Naive thymus-derived CD4-positive, alpha-beta T cell (primary cell): ENCODE results near the gene TEX101. TPM values are rescaled to one million over a fixed set of nuclear protein-coding genes. Genes with fewer than 3 reads are reported as not detected.

Experiments
- ATAC-seq: fragments of 150-1000 bp; cut with Tn5 transposase; 2 replicates; pipeline ENCODE4 v1.10.0; 2021; ENCODE audit warnings: mild to moderate bottlenecking, moderate library complexity
- CTCF ChIA-PET: fragments of 350-600 bp; sonication (Branson Sonifier 250); formaldehyde crosslinking; loops from one replicate; lab custom pipeline; 2021; ENCODE audit warnings: antibody characterized with exemption; lab: Charles Lee
- POLR2A ChIA-PET: fragments of 350-600 bp; sonication (Branson Sonifier 250); formaldehyde crosslinking; loops from one replicate; lab custom pipeline; 2021; ENCODE audit warnings: antibody characterized with exemption, inconsistent platforms; lab: Charles Lee
- DNase-seq, 9 donors: peaks; one replicate each; pipeline versions ENCODE4 v3.0.0 to v3.0.0-alpha.2; 2020 to 2022; ENCODE audit warnings: mixed read lengths in 1 of 9
- H3K27ac ChIP-seq: one replicate; pipeline ENCODE4 v1.7.0; 2013; ENCODE audit warnings: mild to moderate bottlenecking, low read depth, low read length, moderate library complexity
- H3K27me3 ChIP-seq, 2 donors: one replicate each; pipeline ENCODE4 v1.7.0; 2013; ENCODE audit warnings: low read length in 2 of 2, mild to moderate bottlenecking in 2 of 2, moderate library complexity in 2 of 2; ENCODE audit not compliant: control insufficient read depth in 2 of 2, insufficient read depth in 2 of 2
- H3K36me3 ChIP-seq, 3 experiments: 1 replicate in 2 of 3; 2 replicates in 1 of 3; pipeline ENCODE4 v1.7.0; 2013; ENCODE audit warnings: low read length in 3 of 3, mild to moderate bottlenecking in 3 of 3, moderate library complexity in 1 of 3; ENCODE audit not compliant: insufficient read depth in 3 of 3, control insufficient read depth in 2 of 3
- H3K4me1 ChIP-seq, 2 donors: one replicate each; pipeline ENCODE4 v1.7.0; 2013; ENCODE audit warnings: low read length in 2 of 2, mild to moderate bottlenecking in 2 of 2, moderate library complexity in 1 of 2; ENCODE audit not compliant: control insufficient read depth in 2 of 2, insufficient read depth in 2 of 2
- H3K4me3 ChIP-seq: 2 replicates; pipeline ENCODE4 v1.7.0; 2013; ENCODE audit warnings: mild to moderate bottlenecking, low read length
- H3K9me3 ChIP-seq, 3 experiments: 1 replicate in 2 of 3; 2 replicates in 1 of 3; pipeline ENCODE4 v1.7.0; 2013; ENCODE audit warnings: low read length in 3 of 3; ENCODE audit not compliant: control insufficient read depth in 2 of 3
- H3K27ac Mint-ChIP-seq, 9 donors: one replicate each; pipeline ENCODE4 v1.8.0; 2020 to 2022; ENCODE audit warnings: mixed read lengths in 9 of 9, mild to moderate bottlenecking in 8 of 9, moderate library complexity in 5 of 9, inconsistent platforms in 2 of 9
- H3K27me3 Mint-ChIP-seq, 5 donors: one replicate each; pipeline ENCODE4 v1.8.0; 2021 to 2022; ENCODE audit warnings: mixed read lengths in 5 of 5, mild to moderate bottlenecking in 1 of 5
- H3K36me3 Mint-ChIP-seq, 5 donors: one replicate each; pipeline ENCODE4 v1.8.0; 2020 to 2022; ENCODE audit warnings: mixed read lengths in 5 of 5, mild to moderate bottlenecking in 3 of 5, inconsistent platforms in 1 of 5
- H3K4me1 Mint-ChIP-seq, 7 donors: one replicate each; pipeline ENCODE4 v1.8.0; 2020 to 2022; ENCODE audit warnings: mixed read lengths in 7 of 7, mild to moderate bottlenecking in 3 of 7, inconsistent platforms in 1 of 7
- H3K4me3 Mint-ChIP-seq, 10 donors: one replicate each; pipeline ENCODE4 v1.8.0; 2020 to 2022; ENCODE audit warnings: mild to moderate bottlenecking in 10 of 10, mixed read lengths in 10 of 10, moderate library complexity in 6 of 10, inconsistent platforms in 2 of 10
- H3K9me3 Mint-ChIP-seq, 11 donors: one replicate each; pipeline ENCODE4 v1.8.0; 2020 to 2022; ENCODE audit warnings: mixed read lengths in 11 of 11, mild to moderate bottlenecking in 4 of 11, inconsistent platforms in 1 of 11, moderate library complexity in 1 of 11
- intact Hi-C, 2 donors: fragments of 100-400 bp; cut with micrococcal nuclease; formaldehyde crosslinking; loops; one replicate each; pipeline ENCODE4 v1.15.1; 2023
- polyA plus RNA-seq, 2 donors: library from polyadenylated mRNA; unstranded; fragments of 300-500 nt; fragmentation: Illumina TruSeq; gene quantifications; one replicate each; pipeline ENCODE4 v1.2.3, GENCODE V29; 2021
- total RNA-seq, 6 experiments: library from RNA in 5 of 6; stranded (reverse) in 5 of 6; gene quantifications; 1 replicate in 5 of 6; 2 replicates in 1 of 6; pipeline ENCODE4 v1.2.3 and lab custom pipeline; 2021 to 2026

TEX101 gene
- total and polyA plus RNA-seq, 7 experiments from 2014 or later, result 1.1 TPM; not detected in 6

- H3K36me3 Mint-ChIP-seq, result peaks cover 0 to 8% (median 0%) of the 10 kb centered on the region in 5 donors
- peaks cover 15 to 26% of the 10 kb centered on the region in 2 donors for H3K4me1 ChIP-seq
- H3K27me3 ChIP-seq, result no peaks in the 10 kb centered on the region
- no peaks in the 10 kb centered on the region for H3K9me3 ChIP-seq
- H3K36me3 ChIP-seq, result no peaks in the 10 kb centered on the region
- ATAC-seq, result no peak
- no peaks in the 10 kb centered on the region for H3K9me3 Mint-ChIP-seq
- peaks cover 0 to 2% (median 0%) of the 10 kb centered on the region in 5 donors for H3K27me3 Mint-ChIP-seq
- intact Hi-C loops, result loop anchor here in 1 of 2 donors (5.0 to 10.0 kb wide), 3 partner anchors 113 to 291 kb away; partner anchors contain the start of genes IRGQ, PINLYP, SMG9 and XRCC1
- ChIA-PET POLR2A (interaction anchor here (0.7 to 5.8 kb wide), 15 partner anchors 10 to 132 kb away, joined by 3 to 64 read pairs (median 8); partner anchors contain the start of genes ETHE1, IRGQ, PHLDB3 and PINLYP), CTCF (interaction anchor here (0.6 to 5.2 kb wide), 9 partner anchors 8 to 132 kb away, joined by 3 to 31 read pairs (median 5); partner anchors contain the start of genes IRGQ, PHLDB3, ZNF575 and ZNF576)
- H3K4me1 Mint-ChIP-seq, result peaks cover 26 to 74% (median 58%) of the 10 kb centered on the region in 7 donors
- peak in 1 of 9 donors; percentile 80 for DNase-seq
- H3K27ac Mint-ChIP-seq, result peak overlapping the region; percentile 89 to 100 (median 99)
- H3K4me3 ChIP-seq, result peak overlapping the region; percentile 92
- H3K27ac ChIP-seq, result peak overlapping the region; percentile 92
- peak overlapping the region; percentile 87 to 99 (median 94) for H3K4me3 Mint-ChIP-seq
Measured at GRCh38 chr19:43464134-43464775, 49.6 kb downstream of the TEX101 start.

GRCh38 chr19:43465468-43466120 is 50.9 kb downstream of the TEX101 start, which contains the start of gene LYPD3:
TSS of gene LYPD3 (minus strand) at chr19:43465608. CDS start at chr19:43465571, 37 bp downstream.
- peak within 1 kb of the TSS; percentile 92 for H3K27ac ChIP-seq
- intact Hi-C loops, result loop anchor here in 1 of 2 donors (10.0 kb wide), 1 partner anchor 289 kb away; the partner anchor contains the start of gene SMG9
- H3K4me1 Mint-ChIP-seq, result peaks cover 26 to 87% (median 69%) of the 10 kb centered on the region in 7 donors
- CTCF ChIA-PET, result interaction anchor here (0.6 to 3.5 kb wide), 5 partner anchors 9 to 54 kb away, joined by 3 to 15 read pairs (median 4); no protein-coding TSS in a partner anchor
- peaks cover 0 to 8% (median 0%) of the 10 kb centered on the region in 5 donors for H3K36me3 Mint-ChIP-seq
- DNase-seq, result no peak
- peak within 1 kb of the TSS; percentile 92 for H3K4me3 ChIP-seq
- H3K9me3 Mint-ChIP-seq, result no peaks in the 10 kb centered on the region
- ATAC-seq, result no peak
- H3K4me3 Mint-ChIP-seq, result peak within 1 kb of the TSS; percentile 87 to 99 (median 94)
- H3K36me3 ChIP-seq, result no peaks in the 10 kb centered on the region
- H3K4me1 ChIP-seq, result peaks cover 19 to 36% of the 10 kb centered on the region in 2 donors
- POLR2A ChIA-PET, result interaction anchor here (0.7 to 5.8 kb wide), 6 partner anchors 9 to 39 kb away, joined by 3 to 64 read pairs (median 20); partner anchors contain the start of gene PHLDB3
- H3K9me3 ChIP-seq, result no peaks in the 10 kb centered on the region
- peak within 1 kb of the TSS; percentile 62 to 100 (median 99) for H3K27ac Mint-ChIP-seq
- no peaks in the 10 kb centered on the region for H3K27me3 ChIP-seq
- peaks cover 0 to 2% (median 0%) of the 10 kb centered on the region in 5 donors for H3K27me3 Mint-ChIP-seq

- no peaks in the 10 kb centered on the region for H3K36me3 ChIP-seq
- Mint-ChIP-seq H3K4me3 (peak overlapping the region in 1 of 10 donors; percentile 49), H3K4me1 (peaks cover 24 to 87% (median 59%) of the 10 kb centered on the region in 7 donors), H3K27me3 (no peaks in the 10 kb centered on the region), H3K27ac (peak overlapping the region in 8 of 9 donors; percentile 82 to 99 (median 96)), H3K9me3 (no peaks in the 10 kb centered on the region), H3K36me3 (no peaks in the 10 kb centered on the region)
- no peak overlapping the region for H3K27ac ChIP-seq
- H3K27me3 ChIP-seq, result no peaks in the 10 kb centered on the region
- DNase-seq (no peak), ATAC-seq (no peak)
- no peaks in the 10 kb centered on the region for H3K9me3 ChIP-seq
- CTCF ChIA-PET, result interaction anchor here (1.1 to 3.5 kb wide), 2 partner anchors 19 to 53 kb away, joined by 5 to 15 read pairs; no protein-coding TSS in a partner anchor
- peaks cover 19 to 48% of the 10 kb centered on the region in 2 donors for H3K4me1 ChIP-seq
- no peak overlapping the region for H3K4me3 ChIP-seq
- POLR2A ChIA-PET, result interaction anchor here (0.7 to 5.8 kb wide), 3 partner anchors 8 to 38 kb away, joined by 4 to 58 read pairs (median 12); partner anchors contain the start of gene PHLDB3
- intact Hi-C loops, result loop anchor here in 1 of 2 donors (10.0 kb wide), 1 partner anchor 288 kb away; the partner anchor contains the start of gene SMG9
Measured at GRCh38 chr19:43466793-43467192, 52.1 kb downstream of the TEX101 start.

- no peaks in the 10 kb centered on the region for H3K9me3 Mint-ChIP-seq
- H3K27ac Mint-ChIP-seq, result peak overlapping the region in 8 of 9 donors; percentile 82 to 99 (median 96)
- intact Hi-C loops, result loop anchor here in 1 of 2 donors (10.0 kb wide), 1 partner anchor 288 kb away; the partner anchor contains the start of gene SMG9
- Histone ChIP-seq H3K4me1 (peaks cover 19 to 51% of the 10 kb centered on the region in 2 donors), H3K36me3 (no peaks in the 10 kb centered on the region), H3K27me3 (no peaks in the 10 kb centered on the region), H3K9me3 (no peaks in the 10 kb centered on the region), H3K4me3 (no peak overlapping the region), H3K27ac (peak overlapping the region; percentile 93)
- no peaks in the 10 kb centered on the region for H3K36me3 Mint-ChIP-seq
- ATAC-seq (no peak), DNase-seq (no peak)
- ChIA-PET CTCF (interaction anchor here (3.5 kb wide), 1 partner anchor 19 kb away, joined by 15 read pairs; no protein-coding TSS in a partner anchor), POLR2A (interaction anchor here (5.8 kb wide), 1 partner anchor 37 kb away, joined by 58 read pairs; the partner anchor contains the start of gene PHLDB3)
- peak overlapping the region in 5 of 10 donors; percentile 4 to 47 (median 23) for H3K4me3 Mint-ChIP-seq
- H3K27me3 Mint-ChIP-seq, result no peaks in the 10 kb centered on the region
- H3K4me1 Mint-ChIP-seq, result peaks cover 24 to 87% (median 58%) of the 10 kb centered on the region in 7 donors
Measured at GRCh38 chr19:43467276-43467675, 52.6 kb downstream of the TEX101 start.

GRCh38 chr19:43467730-43468129 is 53.0 kb downstream of the TEX101 start:
- no peak overlapping the region for H3K4me3 ChIP-seq
- H3K9me3 ChIP-seq, result no peaks in the 10 kb centered on the region
- H3K4me1 ChIP-seq, result peaks cover 19 to 55% of the 10 kb centered on the region in 2 donors
- peak overlapping the region; percentile 93 for H3K27ac ChIP-seq
- H3K36me3 ChIP-seq, result no peaks in the 10 kb centered on the region
- Mint-ChIP-seq H3K27ac (peak overlapping the region; percentile 82 to 99 (median 98)), H3K27me3 (no peaks in the 10 kb centered on the region), H3K4me3 (peak overlapping the region in 6 of 10 donors; percentile 14 to 82 (median 56)), H3K36me3 (no peaks in the 10 kb centered on the region), H3K9me3 (no peaks in the 10 kb centered on the region), H3K4me1 (peaks cover 24 to 87% (median 58%) of the 10 kb centered on the region in 7 donors)
- CTCF ChIA-PET, result interaction anchor here (1.1 to 3.5 kb wide), 3 partner anchors 20 to 53 kb away, joined by 3 to 15 read pairs (median 5); no protein-coding TSS in a partner anchor
- no peak for ATAC-seq
- H3K27me3 ChIP-seq, result no peaks in the 10 kb centered on the region
- POLR2A ChIA-PET, result no interaction called here
- no peak for DNase-seq
- intact Hi-C loops, result loop anchor here in 1 of 2 donors (10.0 kb wide), 1 partner anchor 287 kb away; the partner anchor contains the start of gene SMG9
